ENCODE measurements around the gene BPIFB1. TPM values are rescaled to one million over a fixed set of nuclear protein-coding genes. Genes with fewer than 3 reads are reported as not detected.

Gene BPIFB1
- total and polyA plus RNA-seq, 2 donors (not counting 3 experiments of a cell fraction or from before 2014, with no cell fraction given): not detected

DNA sequence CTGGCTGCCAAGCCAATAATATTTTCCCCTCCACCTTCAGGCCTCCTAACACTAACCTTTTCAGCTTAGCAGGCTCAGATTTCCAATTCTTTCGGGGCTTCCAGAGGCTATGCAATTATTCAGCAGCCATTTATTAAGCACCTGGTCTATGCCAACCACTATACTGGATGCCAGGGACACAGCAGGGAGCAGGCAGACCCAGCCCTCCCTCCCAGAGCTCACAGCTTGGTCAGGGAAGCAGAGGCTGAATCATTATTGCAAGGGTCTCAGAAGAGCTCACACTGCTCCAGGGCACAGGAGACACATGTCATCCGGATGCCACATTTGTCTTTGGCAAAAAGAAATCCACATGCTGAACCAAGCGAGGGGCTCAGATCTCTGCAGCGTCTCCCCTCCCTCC, 1.3 kb downstream of the BPIFB1 start:
- no peak overlapping the region for H3K4me3 ChIP-seq (replicated peaks in 1 of 3; ENCODE audit: insufficient read depth in 1 of 3, low read depth in 1 of 3, low read length in 3 of 3)
- intact Hi-C loops (cut with micrococcal nuclease) (no loop called here), dilution Hi-C loops (cut with MboI; ENCODE audit: extremely low pct_ligation_motif_present, low sequenced_read_pairs) (no loop called here)
- peaks cover 2% of the 10 kb centered on the region in 2 experiments for H3K27me3 ChIP-seq (ENCODE audit: control insufficient read depth in 2 of 2, insufficient read depth in 2 of 2, low read length in 2 of 2)
- no TSS peak for BruUV-seq (replicated peaks)
- H3K27ac ChIP-seq (ENCODE audit: insufficient read depth, low read depth, low read length): no peak overlapping the region
- no peak for DNase-seq (ENCODE audit: low read depth, low spot score)
- H3K9me3 ChIP-seq (replicated peaks; ENCODE audit: control insufficient read depth, insufficient read depth, low read length): no peaks in the 10 kb centered on the region
- no peaks in the 10 kb centered on the region for H3K79me2 ChIP-seq (ENCODE audit: control insufficient read depth, insufficient read depth, low read length)
- H3K4me1 ChIP-seq (ENCODE audit: control insufficient read depth, extremely low read depth, insufficient read depth, low read length): no peaks in the 10 kb centered on the region
- ChIA-PET POLR2A (no interaction called here), CTCF (interaction anchor here (1.1 kb wide), 1 partner anchor 10 kb away, joined by 3 read pairs; no protein-coding TSS in a partner anchor)
- FAIRE-seq: no peak
- no peaks in the 10 kb centered on the region for H4K20me1 ChIP-seq (replicated peaks; ENCODE audit: control insufficient read depth, extremely low read depth, insufficient read depth, low read length)
- H3K4me2 ChIP-seq (ENCODE audit: insufficient read depth, low read length): no peak overlapping the region
- H3K9me1 ChIP-seq (replicated peaks; ENCODE audit: control insufficient read depth, extremely low read depth, insufficient read depth, low read length): no peaks in the 10 kb centered on the region
- H2AFZ ChIP-seq (ENCODE audit: low read depth, low read length): no peak overlapping the region
- TF ChIP-seq JUN (IDR thresholded peaks at IDR 0.05; ENCODE audit: borderline replicate concordance, insufficient read depth, insufficient read length, low read depth): no peak
- no peak for TF ChIP-seq POLR2AphosphoS5 (IDR thresholded peaks at IDR 0.05; ENCODE audit: insufficient read depth, low read depth, low read length)
- TF ChIP-seq, protein P1, sequence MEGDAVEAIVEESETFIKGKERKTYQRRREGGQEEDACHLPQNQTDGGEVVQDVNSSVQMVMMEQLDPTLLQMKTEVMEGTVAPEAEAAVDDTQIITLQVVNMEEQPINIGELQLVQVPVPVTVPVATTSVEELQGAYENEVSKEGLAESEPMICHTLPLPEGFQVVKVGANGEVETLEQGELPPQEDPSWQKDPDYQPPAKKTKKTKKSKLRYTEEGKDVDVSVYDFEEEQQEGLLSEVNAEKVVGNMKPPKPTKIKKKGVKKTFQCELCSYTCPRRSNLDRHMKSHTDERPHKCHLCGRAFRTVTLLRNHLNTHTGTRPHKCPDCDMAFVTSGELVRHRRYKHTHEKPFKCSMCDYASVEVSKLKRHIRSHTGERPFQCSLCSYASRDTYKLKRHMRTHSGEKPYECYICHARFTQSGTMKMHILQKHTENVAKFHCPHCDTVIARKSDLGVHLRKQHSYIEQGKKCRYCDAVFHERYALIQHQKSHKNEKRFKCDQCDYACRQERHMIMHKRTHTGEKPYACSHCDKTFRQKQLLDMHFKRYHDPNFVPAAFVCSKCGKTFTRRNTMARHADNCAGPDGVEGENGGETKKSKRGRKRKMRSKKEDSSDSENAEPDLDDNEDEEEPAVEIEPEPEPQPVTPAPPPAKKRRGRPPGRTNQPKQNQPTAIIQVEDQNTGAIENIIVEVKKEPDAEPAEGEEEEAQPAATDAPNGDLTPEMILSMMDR (IDR thresholded peaks at IDR 0.05; ENCODE audit: extremely low read depth in 1 of 2, insufficient read depth in 1 of 2, low read depth in 1 of 2, low read length in 2 of 2): no peak
- TF ChIP-seq FOS (IDR thresholded peaks at IDR 0.05; ENCODE audit: borderline replicate concordance, insufficient read depth, low read length): no peak
- TF ChIP-seq EZH2 (IDR thresholded peaks at IDR 0.05; ENCODE audit: borderline replicate concordance, low read depth, low read length, severe bottlenecking): no peak
- TF ChIP-seq MYC (IDR thresholded peaks at IDR 0.05; ENCODE audit: low read depth, low read length): no peak
- no peak for TF ChIP-seq POLR2A (IDR thresholded peaks at IDR 0.05; ENCODE audit: low read depth, low read length)
- TF ChIP-seq, protein P2, sequence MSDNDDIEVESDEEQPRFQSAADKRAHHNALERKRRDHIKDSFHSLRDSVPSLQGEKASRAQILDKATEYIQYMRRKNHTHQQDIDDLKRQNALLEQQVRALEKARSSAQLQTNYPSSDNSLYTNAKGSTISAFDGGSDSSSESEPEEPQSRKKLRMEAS (IDR thresholded peaks at IDR 0.05; ENCODE audit: insufficient read depth, insufficient read length): no peak
- no peak for TF ChIP-seq GATA2 (IDR thresholded peaks at IDR 0.05; ENCODE audit: insufficient read depth, insufficient read length, low read depth, low read length)
- H3K36me3 ChIP-seq (ENCODE audit: control insufficient read depth in 2 of 2, extremely low read depth in 1 of 2, insufficient read depth in 2 of 2, low read length in 2 of 2): no peaks in the 10 kb centered on the region
- H3K9ac ChIP-seq (replicated peaks; ENCODE audit: extremely low read depth, insufficient read depth, low read length): no peak overlapping the region
